T-helper 17 cell (primary cell): ENCODE measurements around the gene EPHA3. TPM values are rescaled to one million over a fixed set of nuclear protein-coding genes. Genes with fewer than 3 reads are reported as not detected.

Experiments
- ATAC-seq: fragments of 150-1000 bp; cut with Tn5 transposase; 2 replicates; pipeline ENCODE4 v1.10.0; 2021; ENCODE audit warnings: mild to moderate bottlenecking, moderate library complexity
- DNase-seq, 3 donors: peaks; one replicate each; pipeline versions ENCODE4 v3.0.0 to v3.0.0-alpha.2; 2020 to 2021
- H3K9me3 ChIP-seq: one replicate; pipeline ENCODE4 v1.7.0; 2013; ENCODE audit warnings: low read length, mild to moderate bottlenecking; ENCODE audit not compliant: control insufficient read depth, poor library complexity, severe bottlenecking
- H3K27ac Mint-ChIP-seq: one replicate; pipeline ENCODE4 v1.8.0; 2022; ENCODE audit warnings: mild to moderate bottlenecking, moderate library complexity, mixed read lengths
- H3K27me3 Mint-ChIP-seq: one replicate; pipeline ENCODE4 v1.8.0; 2022; ENCODE audit warnings: mixed read lengths
- H3K36me3 Mint-ChIP-seq: one replicate; pipeline ENCODE4 v1.8.0; 2022; ENCODE audit warnings: low read depth, mixed read lengths
- H3K4me1 Mint-ChIP-seq: one replicate; pipeline ENCODE4 v1.8.0; 2022; ENCODE audit warnings: mild to moderate bottlenecking, mixed read lengths
- H3K4me3 Mint-ChIP-seq: one replicate; pipeline ENCODE4 v1.8.0; 2022; ENCODE audit warnings: mild to moderate bottlenecking, moderate library complexity, mixed read lengths
- total RNA-seq, 4 donors: library from RNA in 2 of 4; stranded (reverse) in 2 of 4; gene quantifications; one replicate each; pipeline ENCODE4 v1.2.3 and lab custom pipeline; 2022 to 2026

EPHA3 gene
- total RNA-seq, 2 donors from 2014 or later = not detected

GRCh38 chr3:89287902-89288508, 180.6 kb downstream of the EPHA3 start:
- DNase-seq (no peak), ATAC-seq (no peak)
- no peak overlapping the region for H3K4me3 Mint-ChIP-seq
- no peaks in the 10 kb centered on the region for H3K36me3 Mint-ChIP-seq
- H3K27me3 Mint-ChIP-seq = no peaks in the 10 kb centered on the region
- H3K9me3 ChIP-seq = no peaks in the 10 kb centered on the region
- no peak overlapping the region for H3K27ac Mint-ChIP-seq
- no peaks in the 10 kb centered on the region for H3K4me1 Mint-ChIP-seq

GRCh38 chr3:89289574-89290190, 182.3 kb downstream of the EPHA3 start:
- Mint-ChIP-seq H3K4me3 (no peak overlapping the region), H3K27ac (no peak overlapping the region), H3K36me3 (no peaks in the 10 kb centered on the region), H3K27me3 (no peaks in the 10 kb centered on the region), H3K4me1 (no peaks in the 10 kb centered on the region)
- no peaks in the 10 kb centered on the region for H3K9me3 ChIP-seq
- no peak for ATAC-seq
- DNase-seq = no peak

DNA sequence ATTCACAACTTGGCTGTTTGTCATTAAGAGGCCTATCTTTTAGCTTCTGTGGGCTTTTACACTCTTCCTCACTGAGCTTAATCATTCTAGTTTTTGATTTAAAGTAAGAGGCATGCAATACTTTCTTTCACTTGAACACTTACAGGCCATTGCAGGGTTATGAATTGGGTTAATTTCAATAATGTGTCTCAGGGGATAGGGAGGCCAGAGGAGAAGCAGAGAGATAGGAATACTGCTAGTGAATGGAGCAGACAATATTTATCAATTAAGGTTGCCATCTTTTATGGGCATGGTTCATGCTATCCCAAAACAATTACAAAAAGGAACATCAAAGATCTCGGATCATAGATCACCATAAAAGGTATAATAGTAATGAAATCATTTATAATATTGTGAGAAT, 189.8 kb downstream of the EPHA3 start:
- Mint-ChIP-seq H3K4me1 (no peaks in the 10 kb centered on the region), H3K36me3 (no peaks in the 10 kb centered on the region)
- no peak for ATAC-seq

DNA sequence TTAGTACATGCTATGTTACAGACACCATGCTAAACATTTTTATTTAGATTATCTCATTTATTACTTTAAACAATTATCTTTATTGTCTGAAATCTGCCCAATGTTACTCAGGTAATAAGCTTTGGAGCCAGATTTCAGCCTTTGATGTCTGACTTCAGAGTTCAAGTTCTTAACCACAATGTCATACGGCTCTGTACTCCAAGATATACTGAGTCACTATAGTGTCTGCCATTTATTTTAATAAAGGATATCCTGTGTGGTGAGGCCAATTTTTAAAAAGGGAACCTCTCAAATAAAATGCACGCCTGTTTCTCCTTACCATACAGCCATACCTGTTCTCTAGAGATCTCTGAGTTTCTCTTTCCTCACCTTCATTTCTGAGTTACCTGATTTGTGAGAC, 193.1 kb downstream of the EPHA3 start:
- H3K4me1 Mint-ChIP-seq = no peaks in the 10 kb centered on the region
- no peak overlapping the region for H3K4me3 Mint-ChIP-seq
- DNase-seq = no peak
- H3K27ac Mint-ChIP-seq = no peak overlapping the region
- H3K36me3 Mint-ChIP-seq = no peaks in the 10 kb centered on the region
- H3K9me3 ChIP-seq = no peaks in the 10 kb centered on the region
- H3K27me3 Mint-ChIP-seq = no peaks in the 10 kb centered on the region
- no peak for ATAC-seq

More for the DNA sequence above, 189.8 kb downstream of the EPHA3 start:
- Mint-ChIP-seq H3K4me3 (no peak overlapping the region), H3K27me3 (no peaks in the 10 kb centered on the region), H3K27ac (no peak overlapping the region)
- DNase-seq = no peak
- H3K9me3 ChIP-seq = no peaks in the 10 kb centered on the region

DNA sequence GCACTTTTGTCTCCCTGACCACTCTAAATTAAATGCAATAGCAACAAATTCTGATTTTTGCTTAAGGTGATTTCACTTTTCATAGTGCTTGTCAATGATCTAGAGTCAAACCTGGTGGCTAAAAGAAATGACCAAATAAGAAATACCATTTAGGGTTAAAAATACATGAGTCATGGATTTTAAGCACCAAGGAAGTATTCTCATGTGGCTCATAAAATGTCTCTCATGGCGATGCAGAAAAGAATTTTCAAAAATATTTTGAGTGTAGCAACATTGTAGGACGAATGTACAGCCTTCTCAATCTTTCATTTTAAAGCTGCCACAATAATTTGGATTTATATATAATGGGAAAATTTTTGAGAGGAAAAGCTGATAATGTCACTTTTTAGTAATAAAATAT, 193.6 kb downstream of the EPHA3 start:
- Mint-ChIP-seq H3K4me3 (no peak overlapping the region), H3K36me3 (no peaks in the 10 kb centered on the region), H3K27ac (no peak overlapping the region), H3K4me1 (no peaks in the 10 kb centered on the region), H3K27me3 (no peaks in the 10 kb centered on the region)
- ATAC-seq (no peak), DNase-seq (no peak)
- no peaks in the 10 kb centered on the region for H3K9me3 ChIP-seq

GRCh38 chr3:89303701-89304100, 196.3 kb downstream of the EPHA3 start:
- no peaks in the 10 kb centered on the region for H3K36me3 Mint-ChIP-seq
- H3K4me1 Mint-ChIP-seq = no peaks in the 10 kb centered on the region
- H3K9me3 ChIP-seq = no peaks in the 10 kb centered on the region
- DNase-seq (no peak), ATAC-seq (no peak)
- H3K27ac Mint-ChIP-seq = no peak overlapping the region
- no peak overlapping the region for H3K4me3 Mint-ChIP-seq
- H3K27me3 Mint-ChIP-seq = no peaks in the 10 kb centered on the region

- Mint-ChIP-seq H3K27ac (no peak overlapping the region), H3K27me3 (no peaks in the 10 kb centered on the region), H3K4me3 (no peak overlapping the region), H3K36me3 (no peaks in the 10 kb centered on the region), H3K4me1 (no peaks in the 10 kb centered on the region)
- ATAC-seq = no peak
- H3K9me3 ChIP-seq = no peaks in the 10 kb centered on the region
- no peak for DNase-seq
Observed at GRCh38 chr3:89306540-89306939, 199.1 kb downstream of the EPHA3 start.

- H3K9me3 ChIP-seq = no peaks in the 10 kb centered on the region
- ATAC-seq (no peak), DNase-seq (no peak)
- Mint-ChIP-seq H3K4me3 (no peak overlapping the region), H3K27ac (no peak overlapping the region), H3K36me3 (no peaks in the 10 kb centered on the region), H3K4me1 (no peaks in the 10 kb centered on the region), H3K27me3 (no peaks in the 10 kb centered on the region)
Observed at GRCh38 chr3:89311581-89311980, 204.2 kb downstream of the EPHA3 start.

DNA sequence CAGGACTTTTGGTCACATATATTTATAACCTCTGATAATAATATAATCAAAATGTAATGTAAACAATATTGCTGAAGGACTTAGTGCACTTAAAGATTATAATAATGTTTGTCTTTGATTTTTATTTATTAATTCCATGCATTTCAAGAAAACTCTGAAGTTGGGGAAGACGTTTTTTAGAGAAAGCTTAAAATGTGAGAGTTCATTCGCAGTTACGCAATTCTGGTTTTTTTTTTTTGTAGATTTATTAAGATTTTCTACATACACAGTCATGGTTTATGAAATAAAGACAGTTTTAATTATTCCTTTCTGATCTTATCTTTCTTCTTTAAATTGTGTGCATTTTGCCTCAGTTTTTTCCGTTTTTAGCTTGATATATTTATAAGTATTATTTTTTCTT, 204.7 kb downstream of the EPHA3 start:
- ATAC-seq (no peak), DNase-seq (no peak)
- Mint-ChIP-seq H3K36me3 (no peaks in the 10 kb centered on the region), H3K27ac (no peak overlapping the region), H3K27me3 (no peaks in the 10 kb centered on the region), H3K4me3 (no peak overlapping the region), H3K4me1 (no peaks in the 10 kb centered on the region)
- no peaks in the 10 kb centered on the region for H3K9me3 ChIP-seq

GRCh38 chr3:89314454-89315098, 207.2 kb downstream of the EPHA3 start:
- H3K27me3 Mint-ChIP-seq = no peaks in the 10 kb centered on the region
- ATAC-seq (no peak), DNase-seq (no peak)
- H3K4me3 Mint-ChIP-seq = no peak overlapping the region
- no peaks in the 10 kb centered on the region for H3K36me3 Mint-ChIP-seq
- no peaks in the 10 kb centered on the region for H3K9me3 ChIP-seq
- no peaks in the 10 kb centered on the region for H3K4me1 Mint-ChIP-seq
- no peak overlapping the region for H3K27ac Mint-ChIP-seq

- no peaks in the 10 kb centered on the region for H3K36me3 Mint-ChIP-seq
- H3K27me3 Mint-ChIP-seq = no peaks in the 10 kb centered on the region
- H3K27ac Mint-ChIP-seq = no peak overlapping the region
- no peak overlapping the region for H3K4me3 Mint-ChIP-seq
- no peak for ATAC-seq
- DNase-seq = no peak
- no peaks in the 10 kb centered on the region for H3K4me1 Mint-ChIP-seq
- H3K9me3 ChIP-seq = no peaks in the 10 kb centered on the region
Observed at GRCh38 chr3:89315750-89316470, 208.5 kb downstream of the EPHA3 start.

DNA sequence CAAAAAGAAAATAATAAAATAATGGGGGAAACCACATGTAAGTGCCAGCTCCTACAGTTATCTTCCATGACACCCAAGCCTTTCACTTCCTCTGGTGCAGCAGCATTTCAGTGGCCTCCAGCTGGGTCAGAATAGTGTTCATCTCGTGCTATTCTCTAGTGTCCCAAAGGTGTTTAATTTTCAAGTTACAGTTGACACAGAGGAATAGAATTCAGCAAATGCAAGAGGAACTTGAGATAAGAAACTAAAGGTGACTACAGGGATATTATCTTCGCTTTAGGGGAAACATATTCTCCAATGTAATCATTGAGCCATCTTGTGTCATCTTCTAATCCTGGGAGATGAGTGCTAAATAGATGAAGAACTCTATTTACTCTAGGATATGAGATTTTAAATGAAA, 212.8 kb downstream of the EPHA3 start:
- Mint-ChIP-seq H3K36me3 (no peaks in the 10 kb centered on the region), H3K27ac (no peak overlapping the region), H3K4me1 (no peaks in the 10 kb centered on the region), H3K4me3 (no peak overlapping the region), H3K27me3 (no peaks in the 10 kb centered on the region)
- no peak for ATAC-seq
- no peak for DNase-seq
- H3K9me3 ChIP-seq = no peaks in the 10 kb centered on the region

- H3K9me3 ChIP-seq = no peaks in the 10 kb centered on the region
- DNase-seq = no peak
- no peak for ATAC-seq
- Mint-ChIP-seq H3K4me3 (no peak overlapping the region), H3K36me3 (no peaks in the 10 kb centered on the region), H3K4me1 (no peaks in the 10 kb centered on the region), H3K27me3 (no peaks in the 10 kb centered on the region), H3K27ac (no peak overlapping the region)
Observed at GRCh38 chr3:89326997-89327396, 219.6 kb downstream of the EPHA3 start.
